Left ventricle myocardium superior (tissue), 1 donor: ENCODE data around the gene GALE. TPM values are rescaled to one million over a fixed set of nuclear protein-coding genes. Genes with fewer than 3 reads are reported as not detected.

Experiments used
- ATAC-seq: fragments of 200-7000 bp; cut with Tn5 transposase; one replicate; pipeline ENCODE4 v1.9.1; 2020; ENCODE audit warnings: mild to moderate bottlenecking, moderate library complexity
- DNase-seq: peaks from one replicate; pipeline ENCODE4 v3.0.0-alpha.2; 2020
- intact Hi-C: fragments of 100-400 bp; cut with micrococcal nuclease; formaldehyde crosslinking; loops from one replicate; pipeline ENCODE4 v1.11.0; 2022
- total RNA-seq: library from RNA; stranded (reverse); fragmentation: NEBNext Ultra II Directional; extraction: Animal tissue kit (Norgen Biotek cat#: 25700); gene quantifications from one replicate; pipeline ENCODE4 v1.2.1, GENCODE V29; 2021
- donor health status: DM: no; HTN: yes; CAD: no; lungs with severe emphysema.

The GALE gene
- total RNA-seq, 1 donor from 2014 or later: 5.1 TPM

GRCh38 chr1:23772049-23772853 lies 28.3 kb downstream of the GALE start:
- peak; percentile 78 for ATAC-seq
- peak; percentile 90 for DNase-seq
- intact Hi-C loops: no loop called here

- intact Hi-C loops: no loop called here
- ATAC-seq (peak; percentile 70), DNase-seq (no peak)
These were observed 31.8 kb downstream of the GALE start for GRCh38 chr1:23768733-23769132.

GRCh38 chr1:23763041-23763577 lies 37.4 kb downstream of the GALE start:
- intact Hi-C loops: no loop called here
- DNase-seq (no peak), ATAC-seq (peak; percentile 34)

GRCh38 chr1:23759277-23759676 lies 41.3 kb downstream of the GALE start:
- DNase-seq: peak; percentile 39
- intact Hi-C loops: no loop called here
- ATAC-seq: peak; percentile 78

- intact Hi-C loops: no loop called here
- no peak for ATAC-seq
These were observed 42.7 kb downstream of the GALE start for GRCh38 chr1:23757812-23758211.

GRCh38 chr1:23756676-23757075 lies 43.9 kb downstream of the GALE start:
- ATAC-seq: no peak
- intact Hi-C loops: no loop called here
- no peak for DNase-seq

More at GRCh38 chr1:23757812-23758211, 42.7 kb downstream of the GALE start:
- DNase-seq: no peak

- intact Hi-C loops: no loop called here
- no peak for ATAC-seq
These were observed 47.6 kb downstream of the GALE start for GRCh38 chr1:23752909-23753308.

GRCh38 chr1:23751815-23752200 lies 48.7 kb downstream of the GALE start:
- intact Hi-C loops: no loop called here
- ATAC-seq (no peak), DNase-seq (no peak)

More at GRCh38 chr1:23752909-23753308, 47.6 kb downstream of the GALE start:
- no peak for DNase-seq

- ATAC-seq (peak; percentile 59), DNase-seq (no peak)
- intact Hi-C loops: no loop called here
These were observed 49.3 kb downstream of the GALE start for GRCh38 chr1:23751050-23751814.

- DNase-seq (no peak), ATAC-seq (no peak)
- intact Hi-C loops: loop anchor here (5.0 kb wide), 1 partner anchor 201 kb away; no protein-coding TSS in a partner anchor
These were observed 52.5 kb downstream of the GALE start for GRCh38 chr1:23748016-23748415.

Other genes with a start within 250 kb of the GALE start
- gene ID3, start 241.3 kb downstream of the GALE start, total RNA-seq: 82.4 TPM
- gene RPL11, start 108.9 kb downstream of the GALE start, total RNA-seq: 626 TPM
- 35.8 TPM for gene ELOA, start 57.3 kb downstream of the GALE start, total RNA-seq
- 44.7 TPM for gene PITHD1, start 22.3 kb downstream of the GALE start, total RNA-seq
- gene LYPLA2, start 9.6 kb downstream of the GALE start, total RNA-seq: 28.9 TPM
- gene HMGCL, start 24.7 kb upstream of the GALE start, total RNA-seq: 33.5 TPM
- 12.1 TPM for gene FUCA1, start 67.5 kb upstream of the GALE start, total RNA-seq
- gene CNR2, start 112.6 kb upstream of the GALE start, total RNA-seq: not detected
- gene PNRC2, start 159.1 kb upstream of the GALE start, total RNA-seq: 81.9 TPM
- 57.6 TPM for gene SRSF10, start 179.6 kb upstream of the GALE start, total RNA-seq